Gastroesophageal sphincter (tissue), 4 donors: ENCODE data around the gene RPS25. TPM values are rescaled to one million over a fixed set of nuclear protein-coding genes. Genes with fewer than 3 reads are reported as not detected.

Experiments
- ATAC-seq: fragments of 150-250 bp; one replicate; pipeline ENCODE4 v1.9.1; 2016; ENCODE audit warnings: mild to moderate bottlenecking, moderate library complexity
- H3K27ac ChIP-seq, 4 donors: fragments of 200-600 bp; sonication (generic) in 3 of 4; 1 replicate in 3 of 4; 2 replicates in 1 of 4; pipeline ENCODE4 v1.5.1; 2016 to 2019
- H3K27me3 ChIP-seq: fragments of 200-600 bp; sonication (generic); one replicate; pipeline ENCODE4 v1.5.1; 2019
- H3K36me3 ChIP-seq, 2 donors: fragments of 200-600 bp; sonication (generic); one replicate each; pipeline ENCODE4 v1.5.1; 2019; ENCODE audit warnings: control low read depth in 1 of 2
- H3K4me1 ChIP-seq, 3 donors: fragments of 200-600 bp; sonication (generic); 1 replicate in 2 of 3; 2 replicates in 1 of 3; pipeline ENCODE4 v1.5.1; 2016 to 2019; ENCODE audit warnings: control low read depth in 2 of 3
- H3K4me3 ChIP-seq, 2 donors: fragments of 200-600 bp; sonication (generic); one replicate each; pipeline ENCODE4 v1.5.1; 2019; ENCODE audit warnings: mild to moderate bottlenecking in 1 of 2, moderate library complexity in 1 of 2
- H3K9me3 ChIP-seq, 3 donors: fragments of 200-600 bp; sonication (generic); one replicate each; pipeline ENCODE4 v1.5.1; 2017 to 2019; ENCODE audit warnings: control low read depth in 2 of 3
- EP300 ChIP-seq: sonication (generic); formaldehyde crosslinking; IDR thresholded peaks from one replicate; pipeline ENCODE4 v1.6.1; 2017; ENCODE audit warnings: antibody characterized with exemption, mild to moderate bottlenecking
- POLR2A ChIP-seq, 2 donors: fragments of 450-650 bp; IDR thresholded peaks; one replicate each; pipeline ENCODE4 v1.6.1; 2017; ENCODE audit warnings: antibody characterized with exemption in 2 of 2, mild to moderate bottlenecking in 2 of 2, moderate library complexity in 1 of 2
- POLR2AphosphoS5 ChIP-seq: sonication (generic); formaldehyde crosslinking; IDR thresholded peaks from one replicate; pipeline ENCODE4 v1.6.1; 2017; ENCODE audit warnings: antibody characterized with exemption
- WGBS, 2 donors: methylation state at CpG; one replicate each; pipeline ENCODE4 v1.1.5; 2018; ENCODE audit warnings: low coverage in 1 of 2; 5-methylcytosine and 5-hydroxymethylcytosine counted together
- total RNA-seq, 4 donors: library from RNA; depleted of rRNA; stranded (reverse); fragments of >200 nt; gene quantifications; one replicate each; pipeline ENCODE4 v1.1.0, GENCODE V29; 2016
- TF ChIP-seq, protein P1 (sequence below), 4 experiments: fragments of 200-600 bp in 2 of 4; fragments of 450-650 bp in 2 of 4; sonication (generic) in 1 of 4; IDR thresholded peaks; one replicate each; pipeline ENCODE4 v1.5.1; 2017 to 2019; ENCODE audit warnings: antibody characterized with exemption in 4 of 4, mild to moderate bottlenecking in 2 of 4, moderate library complexity in 2 of 4

Gene RPS25
- total RNA-seq, 4 donors from 2014 or later = 1,381 to 2,808 (median 2,000) TPM

DNA sequence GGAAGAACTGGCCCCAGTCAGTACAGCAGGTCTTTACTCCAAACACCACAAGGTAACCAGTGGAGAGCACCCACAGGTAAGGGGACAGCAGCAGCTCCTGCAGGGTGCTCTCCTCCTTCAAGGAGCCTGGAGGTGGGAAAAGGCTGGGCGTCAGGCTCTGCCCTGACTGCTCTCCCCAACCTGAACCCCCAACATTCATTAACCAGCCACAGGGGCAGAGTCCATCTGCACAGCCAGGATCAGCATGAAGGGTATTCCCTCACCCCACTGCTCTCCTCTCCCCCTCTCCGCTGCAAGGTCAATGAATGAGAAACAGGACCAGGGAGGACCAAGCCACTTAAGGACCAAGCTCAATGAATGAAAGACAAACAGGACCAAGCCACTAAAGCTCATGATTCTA is 8.8 kb upstream of the RPS25 start:
- no peaks in the 10 kb centered on the region for H3K27me3 ChIP-seq
- peaks cover 0 to 44% (median 9%) of the 10 kb centered on the region in 3 donors for H3K4me1 ChIP-seq
- H3K4me3 ChIP-seq = no peak overlapping the region
- 100% methylated on average over 1 of the region's 2 CpGs; no CpG with 5 or more reads in 1 of the 2 donors for WGBS, 2 donors
- H3K9me3 ChIP-seq = no peaks in the 10 kb centered on the region
- peak overlapping the region in 2 of 4 donors; percentile 5 to 41 for H3K27ac ChIP-seq
- H3K36me3 ChIP-seq = peaks cover 0 to 63% of the 10 kb centered on the region in 2 donors
- no peak for ATAC-seq
- TF ChIP-seq POLR2AphosphoS5 (no peak), EP300 (no peak), POLR2A (IDR thresholded peaks at IDR 0.05) (no peak)
- TF ChIP-seq, protein P1, sequence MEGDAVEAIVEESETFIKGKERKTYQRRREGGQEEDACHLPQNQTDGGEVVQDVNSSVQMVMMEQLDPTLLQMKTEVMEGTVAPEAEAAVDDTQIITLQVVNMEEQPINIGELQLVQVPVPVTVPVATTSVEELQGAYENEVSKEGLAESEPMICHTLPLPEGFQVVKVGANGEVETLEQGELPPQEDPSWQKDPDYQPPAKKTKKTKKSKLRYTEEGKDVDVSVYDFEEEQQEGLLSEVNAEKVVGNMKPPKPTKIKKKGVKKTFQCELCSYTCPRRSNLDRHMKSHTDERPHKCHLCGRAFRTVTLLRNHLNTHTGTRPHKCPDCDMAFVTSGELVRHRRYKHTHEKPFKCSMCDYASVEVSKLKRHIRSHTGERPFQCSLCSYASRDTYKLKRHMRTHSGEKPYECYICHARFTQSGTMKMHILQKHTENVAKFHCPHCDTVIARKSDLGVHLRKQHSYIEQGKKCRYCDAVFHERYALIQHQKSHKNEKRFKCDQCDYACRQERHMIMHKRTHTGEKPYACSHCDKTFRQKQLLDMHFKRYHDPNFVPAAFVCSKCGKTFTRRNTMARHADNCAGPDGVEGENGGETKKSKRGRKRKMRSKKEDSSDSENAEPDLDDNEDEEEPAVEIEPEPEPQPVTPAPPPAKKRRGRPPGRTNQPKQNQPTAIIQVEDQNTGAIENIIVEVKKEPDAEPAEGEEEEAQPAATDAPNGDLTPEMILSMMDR (IDR thresholded peaks at IDR 0.05) = no peak

DNA sequence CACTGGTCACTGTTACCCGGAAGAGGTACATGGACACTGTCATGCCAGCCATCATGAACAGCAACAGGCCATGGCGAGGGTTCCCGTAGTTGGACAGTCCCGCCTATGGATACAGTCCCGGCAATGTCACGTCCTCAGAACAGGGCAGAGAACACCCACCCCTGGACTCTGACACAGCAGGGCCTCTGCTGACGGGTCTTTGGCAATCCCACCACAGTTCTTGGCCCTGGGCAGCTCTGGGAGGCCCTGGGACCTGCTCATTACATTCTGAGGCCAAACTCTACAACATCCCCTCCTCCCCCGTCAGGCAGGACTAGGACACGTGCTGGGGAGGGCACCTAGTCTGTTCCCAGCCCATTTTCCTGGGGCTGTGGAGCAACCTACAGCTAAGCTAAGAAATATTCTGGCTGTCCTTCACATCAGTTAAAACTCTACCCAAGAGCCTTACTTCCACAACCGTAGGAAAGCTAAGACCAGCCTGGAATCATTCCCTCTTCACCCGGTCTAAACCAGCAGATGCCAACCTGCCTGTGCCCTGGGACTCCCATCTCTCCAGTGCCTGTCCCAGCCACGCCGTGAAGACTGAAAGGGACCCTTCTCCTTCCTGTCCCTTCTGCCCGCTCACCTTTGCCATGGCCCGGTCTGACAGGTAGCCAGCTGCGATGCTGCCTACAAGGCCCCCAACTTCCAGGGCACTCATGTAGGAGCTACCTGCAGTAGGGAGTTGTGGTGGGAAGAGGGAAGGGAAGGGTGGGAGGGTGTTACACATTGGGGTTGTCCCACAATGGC is 8.0 kb upstream of the RPS25 start:
- no peak overlapping the region for H3K4me3 ChIP-seq
- H3K27ac ChIP-seq = peak overlapping the region in 3 of 4 donors; percentile 5 to 41 (median 8)
- H3K27me3 ChIP-seq = no peaks in the 10 kb centered on the region
- peaks cover 0 to 71% of the 10 kb centered on the region in 2 donors for H3K36me3 ChIP-seq
- no peak for ATAC-seq
- TF ChIP-seq, protein P1 (IDR thresholded peaks at IDR 0.05) = no peak
- TF ChIP-seq POLR2A (IDR thresholded peaks at IDR 0.05) = no peak
- no peak for TF ChIP-seq POLR2AphosphoS5
- TF ChIP-seq EP300 = no peak
- peaks cover 0 to 46% (median 9%) of the 10 kb centered on the region in 3 donors for H3K4me1 ChIP-seq
- H3K9me3 ChIP-seq = no peaks in the 10 kb centered on the region
- 63% methylated on average over 3 of the region's 16 CpGs; no CpG with 5 or more reads in 1 of the 2 donors for WGBS, 2 donors

DNA sequence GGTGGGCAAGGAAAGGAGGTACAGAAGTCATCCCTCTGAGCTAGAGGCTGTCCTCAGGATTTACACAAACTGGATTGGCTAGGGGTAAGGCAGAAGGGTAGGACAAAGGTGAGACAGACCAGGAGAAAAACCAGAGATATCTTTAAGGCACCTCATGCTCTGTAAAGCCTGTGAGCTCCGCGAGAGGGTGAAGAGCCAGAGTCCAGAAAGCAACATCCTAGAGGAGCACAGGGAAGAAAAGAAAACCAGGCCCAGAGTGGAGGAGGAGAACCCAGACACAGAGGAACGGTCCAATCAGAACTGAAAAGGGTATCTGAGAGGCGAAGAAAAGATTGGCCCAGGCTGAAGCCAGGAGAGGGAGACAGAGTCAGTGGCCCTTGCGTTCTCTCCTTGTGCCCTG is 7.4 kb upstream of the RPS25 start:
- WGBS, 2 donors = 72 to 85% methylated on average over 4 to 5 of the region's 5 CpGs
- H3K36me3 ChIP-seq = peaks cover 0 to 77% of the 10 kb centered on the region in 2 donors
- H3K27ac ChIP-seq = peak overlapping the region in 3 of 4 donors; percentile 8 to 41 (median 40)
- peaks cover 0 to 50% (median 13%) of the 10 kb centered on the region in 3 donors for H3K4me1 ChIP-seq
- H3K27me3 ChIP-seq = no peaks in the 10 kb centered on the region
- H3K4me3 ChIP-seq = no peak overlapping the region
- H3K9me3 ChIP-seq = no peaks in the 10 kb centered on the region
- TF ChIP-seq POLR2A (IDR thresholded peaks at IDR 0.05) = no peak
- TF ChIP-seq EP300 = no peak
- TF ChIP-seq, protein P1 (IDR thresholded peaks at IDR 0.05) = no peak
- TF ChIP-seq POLR2AphosphoS5 = no peak
- no peak for ATAC-seq

DNA sequence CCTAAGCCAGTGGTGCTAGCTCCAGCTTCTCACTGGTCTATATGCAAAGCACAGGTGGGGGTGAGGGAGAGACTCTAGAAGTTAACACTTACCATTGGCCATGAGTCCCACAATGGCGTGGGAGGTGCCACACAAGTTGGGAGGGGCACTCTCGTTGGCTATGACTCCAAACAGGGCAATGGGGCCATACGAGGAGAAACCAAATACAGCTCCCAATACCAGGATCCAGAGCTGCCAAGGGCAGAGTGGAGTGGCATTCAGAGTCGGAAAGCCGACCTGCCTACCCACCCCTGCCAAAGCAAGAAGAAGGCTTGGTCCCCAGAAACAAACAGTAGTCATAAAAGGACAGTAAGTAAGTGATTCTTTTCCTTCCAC is 6.9 kb upstream of the RPS25 start:
- Histone ChIP-seq H3K9me3 (no peaks in the 10 kb centered on the region), H3K36me3 (peaks cover 0 to 82% of the 10 kb centered on the region in 2 donors), H3K27ac (peak overlapping the region in 3 of 4 donors; percentile 9 to 41 (median 40)), H3K4me3 (no peak overlapping the region), H3K4me1 (peaks cover 1 to 53% (median 16%) of the 10 kb centered on the region in 3 donors), H3K27me3 (no peaks in the 10 kb centered on the region)
- WGBS, 2 donors = 60% methylated on average over 1 of the region's 5 CpGs; no CpG with 5 or more reads in 1 of the 2 donors
- TF ChIP-seq, protein P1 (IDR thresholded peaks at IDR 0.05) = no peak
- TF ChIP-seq POLR2AphosphoS5 (no peak), EP300 (no peak), POLR2A (IDR thresholded peaks at IDR 0.05) (no peak)
- no peak for ATAC-seq
